ENCODE results near the gene BCAS3. TPM values are rescaled to one million over a fixed set of nuclear protein-coding genes. Genes with fewer than 3 reads are reported as not detected.
A peak's percentile ranks its signal among the peaks of the same experiment; 100 is the strongest.
"Not testable (repeated sequence)": the region's sequence is repeated elsewhere in the genome, so short reads cannot be mapped to it uniquely, and the experiment has no call there.

The BCAS3 gene
- total RNA-seq, 1 donor from 2014 or later = 9.5 TPM

DNA sequence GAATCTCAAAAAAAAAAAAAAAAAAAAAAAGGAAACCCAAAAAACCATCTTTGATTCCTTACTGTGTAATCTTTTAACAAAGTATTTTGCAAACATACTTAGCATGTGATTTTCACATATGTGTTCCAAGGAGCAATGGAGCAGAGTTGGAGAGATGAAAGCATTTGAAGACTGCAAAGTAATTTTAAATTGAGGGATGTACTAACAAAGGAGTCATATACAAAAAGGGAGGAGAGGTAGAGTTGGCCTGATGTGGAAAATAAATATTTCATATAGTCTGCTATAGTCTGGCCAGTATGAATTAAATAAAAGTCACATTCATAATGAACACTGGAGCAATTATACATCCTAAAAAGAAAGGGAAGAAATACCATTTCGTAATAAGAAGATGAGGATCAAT, 456.2 kb downstream of the BCAS3 start:
- Mint-ChIP-seq H3K4me3 (no peak overlapping the region), H3K27ac (no peak overlapping the region), H3K27me3 (peaks cover 3% of the 10 kb centered on the region), H3K4me1 (peaks cover 5% of the 10 kb centered on the region), H3K9me3 (no peaks in the 10 kb centered on the region), H3K36me3 (ENCODE audit: low read depth) (no peaks in the 10 kb centered on the region)
- DNase-seq = no peak
- intact Hi-C loops (cut with micrococcal nuclease) = no loop called here

DNA sequence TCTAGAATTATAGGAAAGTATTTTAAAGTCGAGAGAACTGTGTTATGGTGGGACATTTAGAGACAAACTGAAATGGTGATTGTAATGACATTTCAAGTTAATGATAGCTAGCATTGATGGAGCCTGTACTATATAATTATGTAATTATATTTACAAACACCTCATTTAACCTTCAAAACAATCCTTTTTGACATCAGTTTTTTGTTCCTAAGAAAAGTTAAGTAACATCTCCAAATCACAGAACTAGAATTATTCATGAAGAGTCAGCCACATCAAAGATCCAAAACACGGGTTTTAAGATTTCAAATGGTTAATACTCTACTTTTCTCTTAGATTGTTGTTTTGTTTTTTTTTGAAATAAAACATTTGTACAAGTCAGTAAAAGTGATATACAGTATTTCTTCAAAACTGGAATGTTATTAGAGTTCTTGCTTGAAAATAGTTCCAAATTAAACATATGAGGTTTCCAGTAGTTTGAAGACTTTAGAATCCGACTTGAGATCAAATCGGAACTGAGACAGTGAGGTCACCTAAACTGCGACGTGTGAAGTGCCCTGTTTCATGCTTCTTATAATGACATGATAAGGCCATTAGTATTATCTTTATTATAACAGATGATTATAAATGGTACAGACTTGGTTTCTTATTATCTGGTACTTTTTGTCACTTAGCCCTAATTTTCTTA, 457.0 kb downstream of the BCAS3 start:
- Mint-ChIP-seq H3K27me3 (peaks cover 3% of the 10 kb centered on the region), H3K4me3 (no peak overlapping the region), H3K9me3 (no peaks in the 10 kb centered on the region), H3K36me3 (ENCODE audit: low read depth) (no peaks in the 10 kb centered on the region), H3K4me1 (peaks cover 11% of the 10 kb centered on the region), H3K27ac (no peak overlapping the region)
- DNase-seq = no peak
- intact Hi-C loops (cut with micrococcal nuclease) = no loop called here

DNA sequence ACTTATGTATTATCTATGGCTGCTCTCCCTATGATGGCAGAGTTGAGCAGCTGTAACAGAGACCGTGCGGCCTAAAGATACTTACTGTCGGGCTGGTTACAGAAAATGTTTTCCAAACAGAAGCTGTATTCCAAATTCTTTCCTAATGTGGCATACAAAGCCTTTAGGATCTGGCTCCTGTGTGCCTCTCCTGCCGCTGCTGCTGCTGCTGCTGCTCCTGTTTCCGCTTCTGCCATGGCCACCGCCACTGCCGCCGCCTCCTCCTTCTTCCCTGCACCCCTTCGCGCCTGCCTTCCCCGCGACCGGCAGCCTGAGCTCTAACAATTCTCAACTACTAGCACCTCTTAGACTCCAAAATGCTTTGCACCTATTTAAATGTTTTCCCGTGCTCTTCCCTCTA, 458.1 kb downstream of the BCAS3 start:
- Mint-ChIP-seq H3K27me3 (peaks cover 3% of the 10 kb centered on the region), H3K27ac (no peak overlapping the region), H3K36me3 (ENCODE audit: low read depth) (no peaks in the 10 kb centered on the region), H3K4me1 (peaks cover 12% of the 10 kb centered on the region), H3K9me3 (no peaks in the 10 kb centered on the region), H3K4me3 (no peak overlapping the region)
- no peak for DNase-seq
- intact Hi-C loops (cut with micrococcal nuclease) = no loop called here

DNA sequence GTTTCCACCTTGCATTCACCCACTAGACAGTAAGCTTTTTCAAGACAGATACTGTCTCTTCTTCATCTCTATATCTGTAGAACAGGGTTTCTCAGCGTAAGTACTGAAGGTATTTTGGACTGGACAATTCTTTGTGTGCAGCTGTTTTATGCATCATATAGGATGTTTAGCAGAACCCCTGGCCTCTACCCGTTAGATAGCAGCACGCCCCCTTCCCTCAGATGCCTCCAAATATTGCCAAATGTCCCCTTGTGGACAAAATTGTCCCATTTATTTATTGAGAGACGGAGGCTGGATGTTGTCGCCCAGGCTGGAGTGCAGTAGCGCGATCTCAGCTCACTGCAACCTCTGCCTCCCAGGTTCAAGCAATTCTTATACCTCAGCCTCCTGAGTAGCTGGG, 458.6 kb downstream of the BCAS3 start:
- no peak overlapping the region for H3K4me3 Mint-ChIP-seq
- intact Hi-C loops (cut with micrococcal nuclease) = no loop called here
- H3K27ac Mint-ChIP-seq = no peak overlapping the region
- peaks cover 12% of the 10 kb centered on the region for H3K4me1 Mint-ChIP-seq
- DNase-seq = no peak
- peaks cover 3% of the 10 kb centered on the region for H3K27me3 Mint-ChIP-seq
- no peaks in the 10 kb centered on the region for H3K36me3 Mint-ChIP-seq (ENCODE audit: low read depth)
- no peaks in the 10 kb centered on the region for H3K9me3 Mint-ChIP-seq

DNA sequence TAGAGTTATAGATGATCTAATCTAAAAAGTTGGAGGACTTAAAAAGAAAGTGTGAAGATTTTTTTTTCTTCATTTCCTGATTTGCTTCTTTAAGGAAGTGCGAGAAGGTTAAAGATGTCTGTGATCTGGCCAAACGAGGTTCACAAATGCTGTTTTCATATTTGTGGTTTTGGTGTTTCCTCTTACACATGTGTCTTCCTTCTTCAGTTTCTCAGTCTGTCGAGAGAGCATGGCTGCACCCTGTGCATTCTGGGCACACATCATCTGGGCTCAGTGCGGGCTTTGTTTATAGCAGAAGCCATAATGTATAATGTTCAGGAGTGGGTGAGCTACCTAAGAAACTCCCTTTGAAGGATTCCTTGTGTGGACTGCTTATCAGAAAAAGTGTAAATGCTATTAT, 461.6 kb downstream of the BCAS3 start:
- Mint-ChIP-seq H3K4me1 (peaks cover 12% of the 10 kb centered on the region), H3K4me3 (peak overlapping the region; percentile 51), H3K27me3 (no peaks in the 10 kb centered on the region), H3K9me3 (no peaks in the 10 kb centered on the region), H3K36me3 (ENCODE audit: low read depth) (no peaks in the 10 kb centered on the region), H3K27ac (peak overlapping the region; percentile 78)
- intact Hi-C loops (cut with micrococcal nuclease) = loop anchor here (1.0 kb wide), 1 partner anchor 82 kb away; no protein-coding TSS in a partner anchor
- peak; percentile 88 for DNase-seq

DNA sequence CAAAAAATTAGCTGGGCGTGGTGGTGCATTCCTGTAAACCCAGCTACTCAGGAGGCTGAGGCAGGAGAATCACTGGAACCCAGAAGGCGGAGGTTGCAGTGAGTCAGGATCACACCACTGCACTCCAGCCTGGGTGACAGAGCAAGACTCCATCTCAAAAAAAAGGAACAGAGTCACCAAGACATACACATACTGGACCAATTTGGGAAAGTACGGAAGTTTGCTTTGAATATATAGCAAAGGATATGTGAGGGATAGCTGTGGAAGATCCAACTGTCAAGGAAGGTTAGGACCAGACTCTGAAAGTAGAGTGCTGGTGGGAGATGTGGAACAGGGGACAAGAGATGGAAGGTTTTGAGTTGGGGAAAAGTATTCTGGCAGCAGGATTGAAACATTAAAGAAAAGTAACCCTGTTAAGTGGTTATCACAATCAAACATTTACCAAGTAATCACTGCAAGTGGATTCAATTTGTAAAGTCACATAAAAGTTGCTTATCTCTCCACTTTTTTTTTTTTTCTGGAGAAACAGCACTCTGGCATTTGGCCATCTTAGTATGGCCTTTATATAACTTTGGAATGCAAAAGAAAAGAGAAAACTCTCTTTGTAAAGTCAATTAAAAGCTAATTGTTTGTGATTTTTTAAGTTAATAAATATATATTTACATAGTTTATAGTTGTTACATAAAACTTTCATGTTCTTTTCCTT, 462.6 kb downstream of the BCAS3 start:
- Mint-ChIP-seq H3K27ac (no peak overlapping the region), H3K27me3 (no peaks in the 10 kb centered on the region), H3K4me1 (peaks cover 14% of the 10 kb centered on the region), H3K4me3 (no peak overlapping the region), H3K9me3 (no peaks in the 10 kb centered on the region), H3K36me3 (ENCODE audit: low read depth) (no peaks in the 10 kb centered on the region)
- intact Hi-C loops (cut with micrococcal nuclease) = no loop called here
- DNase-seq = no peak

DNA sequence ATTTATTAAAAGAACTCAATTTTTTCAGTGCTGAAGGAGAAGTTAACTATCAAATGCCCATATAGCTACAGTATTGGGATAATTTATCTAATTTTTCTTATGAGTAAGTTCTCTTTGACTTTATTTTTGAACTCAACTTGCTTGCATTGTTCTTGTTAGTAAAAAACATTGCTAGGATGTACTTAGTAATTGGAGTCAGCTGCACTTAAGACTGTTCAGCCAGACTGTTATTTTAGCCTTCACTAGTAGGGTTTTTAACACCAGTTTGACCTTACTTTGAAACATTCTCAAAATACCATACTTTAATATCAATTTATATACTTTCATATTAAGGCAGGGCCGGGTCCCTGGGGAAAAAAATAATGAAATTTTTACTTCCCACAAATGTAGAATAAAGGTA, 465.4 kb downstream of the BCAS3 start:
- Mint-ChIP-seq H3K4me3 (no peak overlapping the region), H3K27ac (no peak overlapping the region), H3K9me3 (no peaks in the 10 kb centered on the region), H3K4me1 (peaks cover 16% of the 10 kb centered on the region), H3K36me3 (ENCODE audit: low read depth) (no peaks in the 10 kb centered on the region), H3K27me3 (no peaks in the 10 kb centered on the region)
- DNase-seq = no peak
- intact Hi-C loops (cut with micrococcal nuclease) = no loop called here

DNA sequence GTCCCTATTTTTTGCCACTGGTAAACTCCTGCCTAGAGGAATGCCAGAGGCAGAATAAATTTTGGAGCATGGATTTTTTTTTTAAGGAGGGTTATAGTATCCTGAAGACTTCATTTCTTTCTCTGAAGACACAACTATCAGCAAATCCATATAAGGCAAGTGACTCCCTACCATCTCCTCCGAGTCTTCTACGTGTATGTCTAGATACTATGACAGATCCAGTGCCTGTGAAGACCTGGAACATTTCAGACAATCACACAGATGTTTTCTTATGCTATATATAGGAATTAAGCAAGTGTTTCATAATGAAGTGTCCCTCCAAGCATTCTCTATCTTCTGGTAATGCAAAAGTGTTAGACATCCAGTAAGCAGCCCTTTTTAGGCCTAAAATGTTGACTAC, 466.5 kb downstream of the BCAS3 start:
- Mint-ChIP-seq H3K27ac (no peak overlapping the region), H3K27me3 (no peaks in the 10 kb centered on the region), H3K9me3 (no peaks in the 10 kb centered on the region), H3K4me1 (peaks cover 10% of the 10 kb centered on the region), H3K36me3 (ENCODE audit: low read depth) (no peaks in the 10 kb centered on the region), H3K4me3 (no peak overlapping the region)
- intact Hi-C loops (cut with micrococcal nuclease) = no loop called here
- DNase-seq = no peak

DNA sequence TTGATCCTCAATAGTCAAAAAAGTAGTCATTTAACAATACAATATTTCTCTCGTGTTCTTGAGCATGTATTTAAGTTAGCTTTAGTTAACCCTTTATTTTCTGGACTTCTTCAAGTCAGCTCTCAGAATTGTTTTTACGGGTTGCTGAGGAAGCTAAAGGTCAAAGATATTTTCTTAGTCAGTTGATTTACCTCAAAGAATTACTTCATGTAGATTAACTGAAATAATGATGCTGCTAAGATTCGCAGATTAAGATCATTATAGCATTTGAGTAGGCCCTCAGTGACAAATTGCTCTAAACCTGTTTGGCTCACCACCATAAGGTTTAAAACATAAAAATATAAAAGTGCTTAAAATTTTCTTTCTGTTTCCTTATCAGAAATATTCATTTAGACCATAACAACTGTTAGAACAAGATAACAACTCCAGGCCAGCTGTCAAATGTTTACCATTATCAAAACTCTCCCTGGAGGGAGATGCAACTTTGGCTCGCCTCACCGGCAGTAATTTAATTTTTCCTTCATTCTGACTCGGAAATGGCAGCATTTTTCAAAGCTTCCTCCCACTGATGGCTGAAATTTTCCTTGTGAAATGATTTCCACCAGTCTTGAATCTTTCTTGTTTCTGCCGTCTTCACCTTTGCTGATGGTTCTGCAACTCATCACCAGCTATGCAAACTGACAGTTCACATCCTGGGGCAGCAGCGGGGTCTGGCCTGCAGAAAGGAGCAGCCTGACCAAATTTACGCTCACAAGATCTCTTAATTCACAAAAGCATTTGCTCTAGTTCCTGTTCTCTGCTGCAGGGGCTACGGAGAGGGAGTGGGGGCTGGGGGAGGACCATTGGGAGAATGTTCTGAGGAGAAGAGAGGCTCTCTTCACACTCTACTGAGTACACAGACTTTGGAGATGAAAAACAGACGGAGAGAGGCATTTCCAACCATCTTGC, 467.2 kb downstream of the BCAS3 start:
- intact Hi-C loops (cut with micrococcal nuclease) = no loop called here
- no peaks in the 10 kb centered on the region for H3K27me3 Mint-ChIP-seq
- DNase-seq = no peak
- no peak overlapping the region for H3K4me3 Mint-ChIP-seq
- H3K27ac Mint-ChIP-seq = no peak overlapping the region
- H3K36me3 Mint-ChIP-seq (ENCODE audit: low read depth) = no peaks in the 10 kb centered on the region
- no peaks in the 10 kb centered on the region for H3K9me3 Mint-ChIP-seq
- H3K4me1 Mint-ChIP-seq = peaks cover 5% of the 10 kb centered on the region

DNA sequence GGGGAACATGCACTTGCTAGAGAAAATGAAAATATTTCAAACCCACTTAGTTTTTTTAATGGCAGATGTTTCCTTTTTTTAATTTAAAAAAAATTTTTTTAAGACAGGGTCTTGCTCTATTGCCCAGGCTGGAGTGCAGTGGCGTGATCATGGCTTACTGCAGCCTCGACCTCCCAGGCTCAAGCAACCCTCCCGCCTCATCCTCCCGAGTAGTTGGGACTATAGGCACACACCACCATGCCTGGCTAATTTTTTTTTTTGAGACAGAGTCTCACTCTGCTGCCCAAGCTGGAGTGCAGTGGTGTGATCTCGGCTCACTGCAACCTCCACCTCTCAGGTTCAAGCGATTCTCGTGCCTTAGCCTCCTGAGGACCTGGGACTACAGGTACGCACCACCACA, 469.2 kb downstream of the BCAS3 start:
- H3K36me3 Mint-ChIP-seq (ENCODE audit: low read depth); intact Hi-C loops (cut with micrococcal nuclease); DNase-seq; H3K4me3 Mint-ChIP-seq; H3K27ac Mint-ChIP-seq; H3K27me3 Mint-ChIP-seq; H3K9me3 Mint-ChIP-seq: not testable (repeated sequence)
- peaks cover 12% of the 10 kb centered on the region for H3K4me1 Mint-ChIP-seq

DNA sequence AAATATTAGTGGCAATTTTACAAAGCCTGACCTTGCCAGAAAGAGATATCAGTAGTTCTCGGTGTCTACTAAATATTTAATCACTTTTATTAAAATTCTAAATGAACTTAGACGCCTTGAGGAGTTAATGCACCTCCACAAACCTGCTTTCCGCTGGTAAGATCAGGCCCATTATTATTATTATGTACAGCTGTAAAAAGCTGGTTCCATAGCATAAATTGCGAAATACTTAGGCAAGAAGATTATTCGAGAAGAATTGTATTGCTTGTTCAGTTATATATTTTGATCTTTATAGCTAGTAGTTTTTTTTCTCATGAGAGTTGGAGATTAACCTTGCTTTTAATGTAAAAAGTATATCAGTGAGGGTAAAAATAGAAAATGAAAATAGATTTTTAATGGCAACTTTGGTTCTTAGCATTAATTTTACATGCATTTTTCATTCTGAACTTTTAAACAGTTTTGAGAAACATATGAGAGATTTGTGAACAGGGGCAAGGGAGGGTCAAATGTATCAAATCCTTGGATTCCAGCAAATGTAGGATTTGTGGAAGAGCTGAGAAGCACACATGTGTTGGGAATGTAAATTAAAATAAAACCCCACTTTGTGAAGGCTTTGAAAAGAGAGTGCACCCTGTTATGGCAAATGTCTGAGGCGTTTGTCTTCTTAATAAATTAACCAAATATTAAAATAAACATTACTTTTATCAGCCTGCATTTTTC, 471.6 kb downstream of the BCAS3 start:
- no peaks in the 10 kb centered on the region for H3K27me3 Mint-ChIP-seq
- H3K4me1 Mint-ChIP-seq = peaks cover 12% of the 10 kb centered on the region
- DNase-seq = no peak
- H3K36me3 Mint-ChIP-seq (ENCODE audit: low read depth) = no peaks in the 10 kb centered on the region
- peaks cover 6% of the 10 kb centered on the region for H3K9me3 Mint-ChIP-seq
- H3K27ac Mint-ChIP-seq = no peak overlapping the region
- intact Hi-C loops (cut with micrococcal nuclease) = no loop called here
- H3K4me3 Mint-ChIP-seq = no peak overlapping the region

DNA sequence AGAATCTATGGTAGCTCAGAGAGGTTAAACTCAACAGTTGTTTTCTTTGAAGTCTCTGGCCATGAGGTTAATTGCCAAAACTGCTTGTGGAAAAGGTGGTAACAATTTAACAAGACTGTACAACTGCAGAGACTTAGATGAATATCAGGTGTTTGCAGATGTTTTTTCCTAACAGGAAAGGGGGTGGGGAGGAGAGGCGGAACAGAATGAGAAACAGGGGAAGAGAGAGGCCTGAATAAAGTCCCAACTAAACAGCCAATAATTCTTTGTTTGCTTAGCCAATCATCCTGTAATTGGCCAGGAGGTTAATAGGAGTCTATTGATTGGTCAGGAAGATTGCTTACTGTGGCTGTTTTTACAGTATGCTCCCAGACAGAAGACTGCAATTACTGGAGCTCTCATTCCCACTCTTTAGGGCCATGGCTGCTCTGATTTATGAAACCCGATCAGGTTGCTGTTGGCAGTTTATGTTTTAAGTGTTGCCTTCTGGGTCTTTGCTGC, 472.3 kb downstream of the BCAS3 start:
- no peak overlapping the region for H3K27ac Mint-ChIP-seq
- DNase-seq = no peak
- intact Hi-C loops (cut with micrococcal nuclease) = no loop called here
- peaks cover 12% of the 10 kb centered on the region for H3K4me1 Mint-ChIP-seq
- H3K4me3 Mint-ChIP-seq = no peak overlapping the region
- peaks cover 6% of the 10 kb centered on the region for H3K9me3 Mint-ChIP-seq
- H3K36me3 Mint-ChIP-seq (ENCODE audit: low read depth) = no peaks in the 10 kb centered on the region
- no peaks in the 10 kb centered on the region for H3K27me3 Mint-ChIP-seq

DNA sequence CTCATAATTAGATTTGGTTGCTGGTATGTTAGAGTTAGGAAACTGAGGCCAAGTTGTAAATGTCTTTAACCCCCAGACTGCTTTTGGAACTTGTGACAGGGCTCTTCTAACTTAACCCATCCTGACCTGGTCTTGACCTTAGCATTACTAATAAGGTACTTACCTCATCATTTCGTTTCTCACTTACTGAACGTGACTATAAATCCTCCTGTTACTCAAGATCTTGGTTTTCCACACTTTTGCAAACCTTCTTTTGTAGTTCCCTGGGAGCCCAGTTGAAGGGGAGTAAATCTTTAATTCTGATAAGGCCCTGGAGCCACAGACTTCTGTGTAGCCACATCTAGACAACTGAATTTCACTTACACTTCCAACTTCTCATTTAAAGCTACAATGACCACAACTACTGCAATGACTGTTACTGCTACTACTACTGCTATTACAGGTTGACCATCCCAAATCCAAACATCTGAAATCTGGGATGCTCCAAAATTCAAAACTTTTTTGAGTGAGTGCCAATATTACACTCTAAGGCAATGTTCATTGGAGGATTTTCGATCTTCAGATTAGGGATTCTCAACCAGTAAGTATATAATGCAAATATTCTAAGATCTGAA, 473.1 kb downstream of the BCAS3 start:
- H3K27ac Mint-ChIP-seq = no peak overlapping the region
- intact Hi-C loops (cut with micrococcal nuclease) = no loop called here

More for the DNA sequence above, 473.1 kb downstream of the BCAS3 start:
- Mint-ChIP-seq H3K9me3 (peaks cover 6% of the 10 kb centered on the region), H3K27me3 (no peaks in the 10 kb centered on the region), H3K4me1 (peaks cover 9% of the 10 kb centered on the region), H3K4me3 (no peak overlapping the region), H3K36me3 (ENCODE audit: low read depth) (no peaks in the 10 kb centered on the region)
- DNase-seq = no peak
